ENCODE data around the gene SLC25A53.

SLC25A53 gene

DNA sequence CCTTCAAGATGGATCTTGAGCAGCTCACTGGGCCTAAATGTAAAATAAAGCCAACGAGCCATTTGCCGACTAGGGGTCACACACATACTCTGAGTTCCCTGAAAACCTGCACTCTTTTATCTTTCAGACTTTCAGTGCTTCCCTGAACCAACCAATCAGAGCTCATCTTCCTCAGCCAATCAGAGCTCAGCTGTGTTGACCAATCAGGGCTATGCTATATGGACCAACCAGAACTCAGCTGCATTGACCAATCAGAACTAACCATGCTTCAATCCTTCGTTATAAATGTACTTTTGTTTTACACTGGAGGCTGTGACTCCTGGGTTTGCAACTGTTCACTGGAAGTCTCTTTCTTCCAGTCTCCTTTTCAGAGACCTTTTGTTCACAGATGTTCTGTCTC, 19.3 kb downstream of the SLC25A53 start:
- Histone ChIP-seq H3K27ac (no peak overlapping the region), H3K27me3 (no peaks in the 10 kb centered on the region), H3K9ac (no peak overlapping the region), H3K4me1 (peaks cover 0 to 7% (median 3%) of the 10 kb centered on the region in 10 experiments; a peak in 3 of 20 replicates), H3K4me3 (no peak overlapping the region), H3K36me3 (no peaks in the 10 kb centered on the region), H3K4me2 (no peak overlapping the region), H4K20me1 (peaks cover 0 to 45% (median 0%) of the 10 kb centered on the region in 11 experiments; a peak in 3 of 22 replicates), H3K9me3 (replicated peaks in 1 of 11) (no peaks in the 10 kb centered on the region)
- TF ChIP-seq Cebpa-rat (IDR thresholded peaks at IDR 0.05): no peak

DNA sequence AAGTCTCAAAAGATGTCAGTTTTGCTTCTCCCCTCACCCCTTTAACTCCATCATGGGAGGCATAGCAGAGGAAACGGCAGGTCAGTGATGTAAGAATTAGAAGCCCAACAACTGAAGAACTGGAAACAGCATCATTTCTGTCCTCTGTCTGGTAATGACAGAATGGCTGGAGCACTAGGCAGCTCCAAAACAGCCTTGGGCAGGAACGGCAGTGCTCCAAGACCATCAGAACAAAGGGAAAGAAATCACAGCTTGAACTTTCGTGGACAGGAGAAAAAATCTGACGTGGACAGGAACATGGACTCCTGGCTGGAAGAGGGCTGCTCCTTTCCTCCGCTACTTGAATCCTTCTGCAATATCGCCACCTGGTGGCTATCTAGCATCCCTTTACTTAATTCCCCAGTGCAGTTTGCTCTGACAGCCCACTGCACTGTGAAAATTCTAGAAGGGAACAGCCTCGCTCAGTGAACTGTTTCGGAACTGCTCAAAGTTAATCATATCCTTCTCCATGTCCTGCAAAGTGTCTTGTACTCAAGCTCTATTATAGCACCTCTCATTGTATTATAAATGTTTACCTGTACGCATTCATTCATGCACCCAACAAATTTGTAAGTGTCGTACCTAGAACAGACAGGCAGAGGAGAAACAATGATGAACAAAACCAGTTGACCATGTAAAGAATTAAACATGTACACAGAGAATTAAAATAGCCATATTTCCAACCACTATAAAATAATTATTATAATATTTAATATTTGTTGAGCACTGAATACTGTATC, 20.4 kb downstream of the SLC25A53 start:
- Histone ChIP-seq H3K9me3 (replicated peaks in 1 of 11) (no peaks in the 10 kb centered on the region), H3K27ac (no peak overlapping the region), H3K27me3 (no peaks in the 10 kb centered on the region), H4K20me1 (peaks cover 0 to 51% (median 0%) of the 10 kb centered on the region in 11 experiments; a peak in 3 of 22 replicates), H3K4me1 (peaks cover 0 to 7% (median 3%) of the 10 kb centered on the region in 10 experiments; a peak in 3 of 20 replicates), H3K36me3 (no peaks in the 10 kb centered on the region), H3K9ac (0 out of 22 replicates have a peak overlapping the region, but pooled peaks of 1 of the 11 experiments have one; percentile 50), H3K4me2 (peak overlapping the region in 4 of 11 experiments; percentile 29 to 79 (median 54); a peak in 6 of 22 replicates), H3K4me3 (peak overlapping the region in 2 of 10 experiments; percentile 22 to 23; a peak in 2 of 20 replicates)
- no peak for TF ChIP-seq Cebpa-rat (IDR thresholded peaks at IDR 0.05)

DNA sequence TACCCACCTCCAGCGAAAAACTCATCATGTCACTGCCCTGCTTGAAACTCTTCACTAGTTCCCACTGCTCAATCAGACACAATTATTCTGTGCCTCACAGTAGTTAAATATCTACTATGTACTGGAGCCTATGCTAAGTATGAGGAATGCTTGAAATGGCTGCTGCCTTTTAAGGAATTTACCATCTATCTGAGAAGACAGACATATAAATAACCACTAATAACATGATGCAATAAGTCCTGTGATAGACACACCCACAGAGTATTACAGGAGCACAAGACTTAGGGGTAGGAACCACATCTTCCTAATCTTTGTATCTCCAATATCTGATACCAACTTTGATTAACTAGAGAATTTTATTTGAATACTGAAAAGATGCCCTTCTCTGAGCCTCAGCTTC, 21.1 kb downstream of the SLC25A53 start:
- H3K4me2 ChIP-seq: no peak overlapping the region
- H3K27ac ChIP-seq: no peak overlapping the region
- no peaks in the 10 kb centered on the region for H3K9me3 ChIP-seq (replicated peaks in 1 of 11)
- no peaks in the 10 kb centered on the region for H3K27me3 ChIP-seq
- H3K4me3 ChIP-seq: no peak overlapping the region
- H3K36me3 ChIP-seq: peaks cover 0 to 6% (median 0%) of the 10 kb centered on the region in 11 experiments; a peak in 2 of 22 replicates
- no peak for TF ChIP-seq Cebpa-rat (IDR thresholded peaks at IDR 0.05)
- peaks cover 0 to 51% (median 0%) of the 10 kb centered on the region in 11 experiments; a peak in 3 of 22 replicates for H4K20me1 ChIP-seq
- peaks cover 0 to 7% (median 3%) of the 10 kb centered on the region in 10 experiments; a peak in 3 of 20 replicates for H3K4me1 ChIP-seq
- no peak overlapping the region for H3K9ac ChIP-seq

DNA sequence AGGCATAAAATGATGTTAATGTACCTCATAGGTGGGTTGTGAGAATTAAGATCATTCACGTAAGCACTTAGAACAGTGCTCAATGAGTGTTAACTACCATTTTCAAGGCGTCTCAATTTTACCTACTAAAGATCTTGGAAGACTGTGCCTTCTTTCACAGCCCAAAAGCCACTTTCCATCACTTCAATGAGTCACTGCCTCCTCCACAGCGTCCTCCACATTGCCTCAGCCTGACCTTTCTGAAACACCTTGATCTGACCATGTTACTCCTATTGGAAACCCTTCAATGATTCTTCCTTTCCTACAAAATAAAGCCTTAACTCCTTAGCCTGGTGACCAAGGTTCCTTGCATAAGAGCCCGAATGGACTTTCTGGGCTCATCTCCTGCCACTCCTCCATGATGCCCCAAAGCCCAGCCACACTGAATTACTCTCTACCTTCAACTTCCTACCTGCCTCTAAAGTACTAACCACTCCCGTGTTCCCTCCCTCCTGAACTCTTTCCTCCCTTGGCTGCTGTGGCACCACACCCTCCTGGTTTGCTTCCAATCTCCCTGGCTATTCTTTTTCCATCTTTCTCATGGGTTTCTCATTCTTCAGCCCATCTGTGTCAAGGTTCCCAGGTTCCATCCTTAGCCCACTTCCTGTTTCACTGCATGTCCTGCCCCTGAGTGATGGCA, 22.1 kb downstream of the SLC25A53 start:
- peaks cover 0 to 51% (median 0%) of the 10 kb centered on the region in 11 experiments; a peak in 3 of 22 replicates for H4K20me1 ChIP-seq
- no peak for TF ChIP-seq Cebpa-rat (IDR thresholded peaks at IDR 0.05)
- peaks cover 0 to 7% (median 3%) of the 10 kb centered on the region in 10 experiments; a peak in 3 of 20 replicates for H3K4me1 ChIP-seq
- H3K9me3 ChIP-seq (replicated peaks in 1 of 11): no peaks in the 10 kb centered on the region
- no peak overlapping the region for H3K9ac ChIP-seq
- H3K4me2 ChIP-seq: no peak overlapping the region
- H3K27me3 ChIP-seq: no peaks in the 10 kb centered on the region
- H3K4me3 ChIP-seq: no peak overlapping the region
- peaks cover 0 to 14% (median 0%) of the 10 kb centered on the region in 11 experiments; a peak in 7 of 22 replicates for H3K36me3 ChIP-seq
- no peak overlapping the region for H3K27ac ChIP-seq

DNA sequence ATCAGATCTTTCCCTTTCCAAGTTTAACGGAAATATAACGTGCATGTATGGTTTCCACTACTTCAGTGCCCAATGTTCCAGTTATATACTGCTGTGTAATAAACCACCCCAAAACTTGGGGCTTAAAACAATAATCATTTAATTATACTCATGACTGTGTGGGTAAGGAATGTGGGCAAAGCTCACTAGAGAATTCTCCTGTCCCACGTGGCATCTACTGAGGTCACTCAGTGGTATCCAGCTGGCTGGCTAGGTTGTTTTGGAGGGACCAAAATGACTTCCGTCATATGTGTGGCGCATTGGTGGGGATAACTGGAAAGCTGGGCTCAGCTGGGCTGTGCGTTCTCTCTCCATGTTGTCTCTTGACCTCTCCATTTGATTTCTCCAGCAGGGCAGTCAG, 26.0 kb downstream of the SLC25A53 start:
- H3K9me3 ChIP-seq (replicated peaks in 1 of 11): no peaks in the 10 kb centered on the region
- H3K27me3 ChIP-seq: no peaks in the 10 kb centered on the region
- peaks cover 0 to 6% (median 1%) of the 10 kb centered on the region in 10 experiments; a peak in 2 of 20 replicates for H3K4me1 ChIP-seq
- H3K9ac ChIP-seq: no peak overlapping the region
- H3K36me3 ChIP-seq: peaks cover 0 to 19% (median 4%) of the 10 kb centered on the region in 11 experiments; a peak in 8 of 22 replicates
- no peak for TF ChIP-seq Cebpa-rat (IDR thresholded peaks at IDR 0.05)
- no peak overlapping the region for H3K27ac ChIP-seq
- peaks cover 0 to 31% (median 0%) of the 10 kb centered on the region in 11 experiments; a peak in 1 of 22 replicates for H4K20me1 ChIP-seq
- H3K4me2 ChIP-seq: no peak overlapping the region
- no peak overlapping the region for H3K4me3 ChIP-seq

DNA sequence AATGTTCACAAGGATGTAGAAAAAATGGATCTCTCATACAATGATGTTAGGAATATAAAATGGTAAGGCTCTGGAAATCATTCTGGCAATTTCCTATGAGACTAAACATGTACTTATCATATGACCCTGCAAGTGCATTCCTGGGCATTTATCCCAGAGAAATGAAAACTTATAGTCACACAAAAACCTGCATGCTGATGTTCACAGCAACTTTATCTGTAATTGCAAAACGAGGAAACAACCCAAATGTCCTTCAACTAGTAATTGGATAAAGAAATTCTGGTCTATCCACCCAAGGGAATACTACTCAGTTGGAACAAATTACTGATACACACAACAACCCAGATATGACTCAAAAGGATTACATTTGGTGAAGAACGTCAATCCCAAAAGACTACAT, 30.0 kb downstream of the SLC25A53 start:
- Histone ChIP-seq H3K27ac (no peak overlapping the region), H3K4me3 (no peak overlapping the region), H3K4me2 (no peak overlapping the region), H4K20me1 (no peaks in the 10 kb centered on the region), H3K9ac (no peak overlapping the region), H3K36me3 (peaks cover 0 to 24% (median 5%) of the 10 kb centered on the region in 11 experiments; a peak in 8 of 22 replicates), H3K9me3 (replicated peaks in 1 of 11) (no peaks in the 10 kb centered on the region), H3K4me1 (peaks cover 11 to 15% (median 14%) of the 10 kb centered on the region in 10 experiments), H3K27me3 (no peaks in the 10 kb centered on the region)
- no peak for TF ChIP-seq Cebpa-rat (IDR thresholded peaks at IDR 0.05)

DNA sequence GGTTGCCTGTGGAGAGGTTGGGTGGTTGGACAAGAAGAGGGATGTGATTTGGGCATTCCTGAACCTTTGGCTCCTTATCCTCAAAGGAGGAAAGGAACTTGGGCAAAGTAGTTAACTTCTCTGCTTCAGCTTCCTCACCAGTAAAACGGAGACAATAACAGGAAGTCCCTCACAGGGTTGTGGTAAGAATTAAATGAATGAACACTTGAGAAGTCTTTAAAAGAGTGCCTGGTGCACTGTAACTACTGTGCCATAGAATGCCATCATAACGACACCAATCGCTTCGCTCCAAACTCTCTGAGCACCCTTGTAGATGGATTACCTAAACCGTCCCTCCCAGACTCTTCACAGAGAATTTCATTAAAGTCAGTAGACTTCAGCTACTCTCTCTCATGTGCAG, 34.0 kb downstream of the SLC25A53 start:
- no peak for TF ChIP-seq Cebpa-rat (IDR thresholded peaks at IDR 0.05)
- Histone ChIP-seq H3K4me2 (peak overlapping the region; percentile 13 to 75 (median 66); a peak in 21 of 22 replicates), H3K27ac (peak overlapping the region in 4 of 11 experiments; percentile 9 to 34 (median 21); a peak in 3 of 22 replicates), H3K36me3 (peaks cover 0 to 8% (median 0%) of the 10 kb centered on the region in 11 experiments; a peak in 4 of 22 replicates), H3K27me3 (no peaks in the 10 kb centered on the region), H3K4me3 (no peak overlapping the region), H3K9ac (no peak overlapping the region; a peak in 1 of 22 replicates), H3K4me1 (peaks cover 11 to 15% (median 14%) of the 10 kb centered on the region in 10 experiments), H3K9me3 (replicated peaks in 1 of 11) (no peaks in the 10 kb centered on the region), H4K20me1 (no peaks in the 10 kb centered on the region)

DNA sequence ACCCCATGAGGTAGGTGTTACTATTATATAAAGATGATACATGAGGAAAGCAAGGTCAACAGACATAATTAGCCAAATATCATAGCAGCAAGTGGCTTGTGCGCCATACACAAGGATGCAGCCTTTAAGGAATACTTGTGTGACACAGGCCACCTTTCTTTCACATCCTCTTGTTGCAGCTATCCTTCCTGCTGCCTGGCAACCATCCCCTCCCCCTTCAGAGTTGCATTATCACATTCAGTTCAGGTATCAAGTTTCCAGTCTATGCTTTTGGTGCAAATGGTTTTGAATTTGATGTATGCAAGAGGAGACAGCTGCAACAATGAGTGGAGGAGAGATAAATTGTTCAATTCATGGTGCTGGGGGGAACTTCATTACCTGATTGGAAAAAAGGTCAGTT, 38.0 kb downstream of the SLC25A53 start:
- H3K27me3 ChIP-seq: no peaks in the 10 kb centered on the region
- no peaks in the 10 kb centered on the region for H3K9me3 ChIP-seq (replicated peaks in 1 of 11)
- peaks cover 11 to 25% (median 18%) of the 10 kb centered on the region in 10 experiments for H3K4me1 ChIP-seq
- H4K20me1 ChIP-seq: peaks cover 0 to 20% (median 10%) of the 10 kb centered on the region in 11 experiments; a peak in 12 of 22 replicates
- H3K27ac ChIP-seq: no peak overlapping the region
- TF ChIP-seq Cebpa-rat (IDR thresholded peaks at IDR 0.05): no peak
- H3K4me2 ChIP-seq: no peak overlapping the region
- H3K4me3 ChIP-seq: no peak overlapping the region
- H3K36me3 ChIP-seq: no peaks in the 10 kb centered on the region
- no peak overlapping the region for H3K9ac ChIP-seq

DNA sequence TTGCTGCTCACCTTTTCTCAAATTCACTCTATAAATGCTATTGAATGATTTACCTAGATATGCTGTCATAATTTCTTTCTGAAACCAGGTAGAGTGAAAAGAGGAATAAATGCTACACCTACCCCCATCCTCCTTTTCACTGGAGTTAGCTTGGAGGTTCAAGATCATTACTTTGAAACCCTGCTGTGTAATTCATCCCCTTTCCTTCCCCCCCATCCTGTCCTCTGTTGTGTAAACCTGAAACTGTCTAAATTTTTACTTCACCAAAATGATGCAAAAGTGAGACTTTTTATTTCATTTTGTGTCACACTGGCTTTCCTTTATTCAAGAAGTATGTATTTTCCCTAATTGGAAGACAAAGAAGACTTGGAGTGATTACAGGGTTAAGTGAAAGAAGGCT, 39.0 kb downstream of the SLC25A53 start:
- Histone ChIP-seq H3K4me3 (no peak overlapping the region), H3K4me1 (peaks cover 3 to 21% (median 14%) of the 10 kb centered on the region in 10 experiments; a peak in 19 of 20 replicates), H4K20me1 (peaks cover 0 to 23% (median 13%) of the 10 kb centered on the region in 11 experiments; a peak in 12 of 22 replicates), H3K9ac (no peak overlapping the region), H3K27me3 (no peaks in the 10 kb centered on the region), H3K4me2 (no peak overlapping the region), H3K27ac (no peak overlapping the region), H3K9me3 (replicated peaks in 1 of 11) (no peaks in the 10 kb centered on the region), H3K36me3 (no peaks in the 10 kb centered on the region)
- no peak for TF ChIP-seq Cebpa-rat (IDR thresholded peaks at IDR 0.05)
